Fibroblast of lung (primary cell): ENCODE results near the gene JARID2.

ENCODE experiments used
- EZH2 ChIP-seq: IDR thresholded peaks from 2 replicates; pipeline ENCODE4 v1.5.1; 2012; ENCODE audit warnings: low read length, control low read depth, mild to moderate bottlenecking; ENCODE audit errors: missing control alignments
- TF ChIP-seq, protein P1 (sequence below), 2 donors: IDR thresholded peaks in 1 of 2; conservative IDR thresholded peaks in 1 of 2; 1 replicate in 1 of 2; 2 replicates in 1 of 2; pipeline ENCODE4 v1.5.1; 2011 to 2012; ENCODE audit warnings: low read length in 2 of 2, control low read depth in 1 of 2, inconsistent platforms in 1 of 2, low read depth in 1 of 2, mild to moderate bottlenecking in 1 of 2

DNA sequence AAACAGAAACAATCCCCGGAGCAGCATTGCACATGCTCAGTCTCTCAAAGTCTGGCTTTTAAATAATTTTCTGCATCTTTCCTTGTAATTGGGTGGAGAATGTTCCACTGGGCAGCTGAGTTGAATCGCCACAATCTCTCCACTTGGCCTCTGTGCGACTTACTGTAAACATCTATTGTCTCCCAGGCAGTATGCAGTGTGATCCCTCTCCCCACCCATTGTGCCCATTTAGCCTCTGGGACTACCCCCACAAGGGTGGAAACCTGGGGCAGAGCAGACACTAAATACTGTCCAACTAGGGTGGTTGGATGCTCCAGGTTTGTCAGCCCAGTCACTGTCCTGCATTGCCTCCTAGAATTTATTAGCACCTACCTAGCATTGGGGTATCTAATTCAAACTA lies 96.2 kb downstream of the JARID2 start:
- TF ChIP-seq, protein P1, sequence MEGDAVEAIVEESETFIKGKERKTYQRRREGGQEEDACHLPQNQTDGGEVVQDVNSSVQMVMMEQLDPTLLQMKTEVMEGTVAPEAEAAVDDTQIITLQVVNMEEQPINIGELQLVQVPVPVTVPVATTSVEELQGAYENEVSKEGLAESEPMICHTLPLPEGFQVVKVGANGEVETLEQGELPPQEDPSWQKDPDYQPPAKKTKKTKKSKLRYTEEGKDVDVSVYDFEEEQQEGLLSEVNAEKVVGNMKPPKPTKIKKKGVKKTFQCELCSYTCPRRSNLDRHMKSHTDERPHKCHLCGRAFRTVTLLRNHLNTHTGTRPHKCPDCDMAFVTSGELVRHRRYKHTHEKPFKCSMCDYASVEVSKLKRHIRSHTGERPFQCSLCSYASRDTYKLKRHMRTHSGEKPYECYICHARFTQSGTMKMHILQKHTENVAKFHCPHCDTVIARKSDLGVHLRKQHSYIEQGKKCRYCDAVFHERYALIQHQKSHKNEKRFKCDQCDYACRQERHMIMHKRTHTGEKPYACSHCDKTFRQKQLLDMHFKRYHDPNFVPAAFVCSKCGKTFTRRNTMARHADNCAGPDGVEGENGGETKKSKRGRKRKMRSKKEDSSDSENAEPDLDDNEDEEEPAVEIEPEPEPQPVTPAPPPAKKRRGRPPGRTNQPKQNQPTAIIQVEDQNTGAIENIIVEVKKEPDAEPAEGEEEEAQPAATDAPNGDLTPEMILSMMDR (conservative IDR thresholded peaks at IDR 0.05 in 1 of 2, IDR thresholded peaks at IDR 0.05 in 1 of 2; ENCODE audit: low read depth in 1 of 2, low read length in 2 of 2): no peak
- TF ChIP-seq EZH2: no peak
